Mesothelial cell of epicardium (in vitro differentiated cells): Measurements from ENCODE around the gene NHSL2. TPM values are rescaled to one million over a fixed set of nuclear protein-coding genes. Genes with fewer than 3 reads are reported as not detected.
"Not testable (repeated sequence)": the region's sequence is repeated elsewhere in the genome, so short reads cannot be mapped to it uniquely, and the experiment has no call there.

ENCODE experiments used
- DNase-seq, 2 experiments: peaks; one replicate each; pipeline ENCODE4 v3.0.0; 2021; ENCODE audit warnings: low spot score in 2 of 2; ENCODE audit not compliant: unreplicated experiment in 2 of 2
- H3K27ac Mint-ChIP-seq: 2 replicates; pipeline ENCODE4 v1.8.0; 2021; ENCODE audit warnings: mixed read lengths
- H3K27me3 Mint-ChIP-seq: 2 replicates; pipeline ENCODE4 v1.8.0; 2021; ENCODE audit warnings: low read depth, mixed read lengths
- H3K36me3 Mint-ChIP-seq: 2 replicates; pipeline ENCODE4 v1.8.0; 2021; ENCODE audit warnings: mixed read lengths
- H3K4me1 Mint-ChIP-seq: 2 replicates; pipeline ENCODE4 v1.8.0; 2021; ENCODE audit warnings: mixed read lengths
- H3K4me3 Mint-ChIP-seq: 2 replicates; pipeline ENCODE4 v1.8.0; 2021; ENCODE audit warnings: mild to moderate bottlenecking, moderate library complexity, mixed read lengths
- H3K9me3 Mint-ChIP-seq: 2 replicates; pipeline ENCODE4 v1.8.0; 2021; ENCODE audit warnings: mixed read lengths
- total RNA-seq: library from RNA; stranded (reverse); gene quantifications from 3 replicates; pipeline ENCODE4 v1.2.1, GENCODE V29; 2021
- TF ChIP-seq, protein P1 (sequence below): fragments of 200-600 bp; sonication (generic); IDR thresholded peaks from one replicate; pipeline ENCODE4 v1.5.0; 2021; ENCODE audit warnings: antibody characterized with exemption; ENCODE audit not compliant: unreplicated experiment

The NHSL2 gene
- total RNA-seq, 1 donor from 2014 or later = 24.0 TPM

DNA sequence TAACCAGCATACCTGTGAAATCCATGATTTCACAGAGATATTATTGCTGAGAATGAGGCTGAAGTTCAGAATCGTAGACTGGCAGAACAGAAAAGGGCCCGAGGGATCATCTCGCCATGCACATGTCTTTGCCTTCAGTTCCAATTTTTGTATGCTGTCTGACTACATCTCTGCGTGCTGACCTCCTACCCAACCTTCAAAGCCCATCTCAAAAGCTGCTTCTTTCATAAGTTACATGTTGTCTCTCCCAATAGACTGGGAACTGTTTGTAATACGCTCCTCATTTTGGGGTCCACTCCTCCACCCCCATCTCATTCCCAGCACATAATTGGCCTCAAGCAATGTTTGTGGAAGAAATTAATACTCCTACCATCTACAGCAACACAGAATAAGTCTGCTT is 142.9 kb downstream of the NHSL2 start:
- H3K27me3 Mint-ChIP-seq = no peaks in the 10 kb centered on the region
- no peak overlapping the region for H3K4me3 Mint-ChIP-seq
- peaks cover 23% of the 10 kb centered on the region for H3K4me1 Mint-ChIP-seq
- H3K27ac Mint-ChIP-seq = no peak overlapping the region
- H3K36me3 Mint-ChIP-seq = peaks cover 8% of the 10 kb centered on the region
- TF ChIP-seq, protein P1, sequence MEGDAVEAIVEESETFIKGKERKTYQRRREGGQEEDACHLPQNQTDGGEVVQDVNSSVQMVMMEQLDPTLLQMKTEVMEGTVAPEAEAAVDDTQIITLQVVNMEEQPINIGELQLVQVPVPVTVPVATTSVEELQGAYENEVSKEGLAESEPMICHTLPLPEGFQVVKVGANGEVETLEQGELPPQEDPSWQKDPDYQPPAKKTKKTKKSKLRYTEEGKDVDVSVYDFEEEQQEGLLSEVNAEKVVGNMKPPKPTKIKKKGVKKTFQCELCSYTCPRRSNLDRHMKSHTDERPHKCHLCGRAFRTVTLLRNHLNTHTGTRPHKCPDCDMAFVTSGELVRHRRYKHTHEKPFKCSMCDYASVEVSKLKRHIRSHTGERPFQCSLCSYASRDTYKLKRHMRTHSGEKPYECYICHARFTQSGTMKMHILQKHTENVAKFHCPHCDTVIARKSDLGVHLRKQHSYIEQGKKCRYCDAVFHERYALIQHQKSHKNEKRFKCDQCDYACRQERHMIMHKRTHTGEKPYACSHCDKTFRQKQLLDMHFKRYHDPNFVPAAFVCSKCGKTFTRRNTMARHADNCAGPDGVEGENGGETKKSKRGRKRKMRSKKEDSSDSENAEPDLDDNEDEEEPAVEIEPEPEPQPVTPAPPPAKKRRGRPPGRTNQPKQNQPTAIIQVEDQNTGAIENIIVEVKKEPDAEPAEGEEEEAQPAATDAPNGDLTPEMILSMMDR = no peak
- DNase-seq = no peak
- H3K9me3 Mint-ChIP-seq = peaks cover 18% of the 10 kb centered on the region

DNA sequence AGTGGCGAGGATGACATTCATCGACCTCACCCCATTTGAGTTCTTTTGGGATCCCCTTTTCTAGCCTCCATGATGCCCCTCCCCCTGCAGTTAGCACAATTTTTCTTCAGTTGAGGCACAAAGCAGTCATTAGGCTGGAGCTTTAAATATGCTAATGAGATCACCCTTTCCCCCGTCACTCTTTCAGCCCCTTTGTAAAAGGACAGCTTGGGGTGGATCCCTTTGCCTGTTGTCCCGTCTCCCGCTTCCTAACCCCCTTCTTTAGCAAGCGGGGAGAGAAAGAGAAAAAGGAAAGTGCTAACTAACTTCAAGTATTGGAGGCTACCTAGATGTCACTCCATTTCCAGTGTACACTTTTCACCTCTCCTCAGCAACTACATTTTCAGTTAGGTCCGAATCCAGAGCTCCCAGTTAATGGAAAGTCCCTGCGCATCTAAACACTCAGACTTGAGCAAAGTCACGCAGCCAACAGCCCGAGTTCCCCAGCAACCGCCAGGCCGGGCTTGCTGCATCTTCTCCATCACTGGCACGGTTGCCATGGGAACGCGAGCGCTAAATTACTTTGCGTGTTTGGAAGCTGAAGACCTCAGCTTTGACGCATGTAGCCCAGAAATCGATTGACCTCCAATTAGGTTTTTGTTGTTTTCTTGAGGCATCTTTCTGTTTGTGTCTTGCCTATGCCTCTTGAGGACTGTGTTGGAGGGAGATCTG is 144.3 kb downstream of the NHSL2 start:
- TF ChIP-seq, protein P1 = no peak
- H3K27ac Mint-ChIP-seq = no peak overlapping the region
- H3K9me3 Mint-ChIP-seq = peaks cover 26% of the 10 kb centered on the region
- H3K4me3 Mint-ChIP-seq = no peak overlapping the region
- DNase-seq = no peak
- peaks cover 8% of the 10 kb centered on the region for H3K36me3 Mint-ChIP-seq
- H3K27me3 Mint-ChIP-seq = no peaks in the 10 kb centered on the region
- peaks cover 21% of the 10 kb centered on the region for H3K4me1 Mint-ChIP-seq

DNA sequence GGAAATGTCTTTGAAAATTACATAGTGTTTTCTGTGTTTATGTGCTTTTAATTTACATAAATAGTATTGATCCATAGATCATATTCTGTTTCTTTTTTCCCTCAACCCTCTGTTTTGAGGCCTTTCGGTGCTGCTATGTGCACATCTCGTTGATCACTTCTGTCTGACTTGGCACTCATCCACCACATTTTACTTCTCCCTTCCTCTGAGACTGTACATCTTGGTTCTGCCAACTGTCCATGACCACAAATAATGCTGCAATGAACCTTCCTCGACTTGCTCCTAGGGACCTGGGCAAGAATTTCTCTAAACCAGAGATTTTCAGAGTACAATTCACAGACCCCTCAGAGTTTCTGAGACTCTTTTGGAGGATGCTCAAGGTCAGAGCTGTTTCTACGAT is 146.7 kb downstream of the NHSL2 start:
- Mint-ChIP-seq H3K27ac (no peak overlapping the region), H3K9me3 (peaks cover 23% of the 10 kb centered on the region)
- DNase-seq = no peak

DNA sequence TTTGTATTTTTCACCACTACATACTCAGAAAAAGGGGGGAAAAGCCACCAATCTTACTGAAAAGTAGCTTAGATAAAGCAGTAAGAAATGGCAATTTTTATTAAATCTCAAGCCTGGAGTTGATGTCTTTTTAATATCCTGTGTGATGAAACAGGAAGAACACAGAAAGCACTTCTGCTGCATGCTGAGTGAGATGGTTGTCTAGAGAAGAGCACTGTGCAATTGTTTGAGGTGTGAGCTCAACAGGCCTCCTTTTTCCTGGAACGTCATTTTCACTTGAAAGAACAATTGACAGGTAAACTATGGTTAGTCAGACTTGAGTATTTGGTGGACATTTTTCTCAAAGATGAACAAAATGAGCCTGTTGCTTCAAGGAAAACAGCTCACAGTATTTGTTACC is 147.2 kb downstream of the NHSL2 start:
- Mint-ChIP-seq H3K4me3 (no peak overlapping the region), H3K27ac (no peak overlapping the region), H3K4me1 (peaks cover 17% of the 10 kb centered on the region), H3K27me3 (no peaks in the 10 kb centered on the region), H3K9me3 (peaks cover 23% of the 10 kb centered on the region), H3K36me3 (no peaks in the 10 kb centered on the region)
- TF ChIP-seq, protein P1 = no peak
- DNase-seq = no peak

More for the DNA sequence above, 146.7 kb downstream of the NHSL2 start:
- no peaks in the 10 kb centered on the region for H3K27me3 Mint-ChIP-seq
- H3K36me3 Mint-ChIP-seq = no peaks in the 10 kb centered on the region
- TF ChIP-seq, protein P1 = no peak
- H3K4me3 Mint-ChIP-seq = no peak overlapping the region
- peaks cover 21% of the 10 kb centered on the region for H3K4me1 Mint-ChIP-seq

DNA sequence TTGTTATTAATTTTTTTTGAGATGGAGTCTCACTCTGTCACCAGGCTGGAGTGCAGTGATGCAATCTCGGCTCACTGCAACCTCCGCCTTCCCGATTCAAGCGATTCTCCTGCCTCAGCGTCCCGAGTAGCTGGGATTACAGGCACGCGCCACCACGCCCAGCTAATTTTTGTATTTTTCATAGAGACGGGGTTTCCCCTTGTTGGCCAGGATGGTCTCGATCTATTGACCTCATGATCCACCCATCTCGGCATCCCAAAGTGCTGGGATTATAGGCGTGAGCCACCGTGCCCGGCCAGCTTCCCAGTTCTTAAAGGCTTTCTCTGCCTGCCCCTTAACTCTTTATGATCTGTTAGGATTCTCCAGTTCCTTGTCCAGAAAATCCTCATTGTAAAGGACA is 147.7 kb downstream of the NHSL2 start:
- Mint-ChIP-seq H3K9me3 (peaks cover 23% of the 10 kb centered on the region), H3K4me1 (peaks cover 17% of the 10 kb centered on the region)
- not testable (repeated sequence) for H3K27me3 Mint-ChIP-seq, H3K27ac Mint-ChIP-seq, DNase-seq, H3K4me3 Mint-ChIP-seq, H3K36me3 Mint-ChIP-seq

DNA sequence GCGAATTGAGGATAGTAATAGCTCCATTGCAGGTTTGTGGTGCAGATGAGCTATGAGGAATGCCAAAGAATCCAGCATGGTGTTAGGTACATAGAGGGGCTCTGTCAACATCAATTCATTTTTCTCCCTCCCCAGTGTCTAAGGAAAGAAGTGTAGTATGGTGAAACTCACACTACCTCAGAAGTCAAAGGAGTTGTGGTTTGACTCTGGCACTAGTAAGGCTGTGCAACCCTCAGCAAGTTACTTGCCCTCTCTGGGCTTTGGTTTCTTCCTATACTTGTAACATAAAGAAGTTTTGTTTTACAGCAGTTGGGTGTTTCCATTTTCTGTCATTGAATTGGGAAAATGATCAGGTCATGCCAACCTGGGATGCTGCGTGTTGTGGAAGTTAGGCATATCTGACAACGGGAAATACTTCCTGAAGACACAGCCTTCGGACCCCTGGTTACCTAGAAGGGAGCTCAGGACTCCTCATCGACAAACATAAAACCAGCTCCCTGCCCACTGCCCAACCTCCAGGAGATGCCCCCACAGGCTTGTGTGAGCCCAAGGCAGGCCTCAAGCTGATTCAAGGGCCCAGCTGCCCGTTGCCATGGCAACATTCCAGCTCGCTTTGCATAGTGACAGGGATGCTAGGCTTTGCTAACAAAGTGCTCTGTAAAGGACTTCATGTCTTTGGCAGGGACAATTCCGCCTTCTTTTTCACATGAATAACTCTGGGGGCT is 149.7 kb downstream of the NHSL2 start:
- H3K4me3 Mint-ChIP-seq = no peak overlapping the region
- peaks cover 28% of the 10 kb centered on the region for H3K9me3 Mint-ChIP-seq
- no peak for DNase-seq
- peaks cover 20% of the 10 kb centered on the region for H3K4me1 Mint-ChIP-seq
- H3K27me3 Mint-ChIP-seq = no peaks in the 10 kb centered on the region
- TF ChIP-seq, protein P1 = no peak
- H3K27ac Mint-ChIP-seq = no peak overlapping the region
- H3K36me3 Mint-ChIP-seq = no peaks in the 10 kb centered on the region
